ENCODE measurements around the gene BCL2L11.
A peak's percentile ranks its signal among the peaks of the same experiment; 100 is the strongest.

The BCL2L11 gene

GRCh38 chr2:111200333-111200881 lies 79.7 kb downstream of the BCL2L11 start:
- ATAC-seq = peak; percentile 18; the same call in 1 of the 3 replicates
- TF ChIP-seq TSHZ2 (CRISPR knock-in tag; IDR thresholded peaks at IDR 0.05) (no peak), ISL1 (CRISPR knock-in tag; IDR thresholded peaks at IDR 0.05) (no peak), ZFP30 (CRISPR knock-in tag; IDR thresholded peaks at IDR 0.05) (no peak), PPARA (CRISPR knock-in tag; IDR thresholded peaks at IDR 0.05; ENCODE audit: borderline replicate concordance) (no peak), POU6F1 (CRISPR knock-in tag; IDR thresholded peaks at IDR 0.05; ENCODE audit: borderline replicate concordance, low read depth) (no peak), ZFP3 (CRISPR knock-in tag; IDR thresholded peaks at IDR 0.05) (no peak), BACH2 (CRISPR knock-in tag; IDR thresholded peaks at IDR 0.05; ENCODE audit: borderline replicate concordance) (no peak), ZNF70 (CRISPR knock-in tag; IDR thresholded peaks at IDR 0.05) (no peak), OSR1 (CRISPR knock-in tag; IDR thresholded peaks at IDR 0.05) (no peak), CSRNP3 (CRISPR knock-in tag; IDR thresholded peaks at IDR 0.05) (no peak), GLIS3 (CRISPR knock-in tag; IDR thresholded peaks at IDR 0.05) (no peak)

- TF ChIP-seq OSR1 (CRISPR knock-in tag; IDR thresholded peaks at IDR 0.05) = no peak
- ATAC-seq = no peak
These were observed 80.5 kb downstream of the BCL2L11 start for GRCh38 chr2:111201214-111201613.

GRCh38 chr2:111202266-111203040 lies 81.7 kb downstream of the BCL2L11 start:
- ATAC-seq = no peak
- no peak for TF ChIP-seq RARB (CRISPR knock-in tag; IDR thresholded peaks at IDR 0.05)
- no peak for TF ChIP-seq CSDC2 (CRISPR knock-in tag; IDR thresholded peaks at IDR 0.05)
- no peak for TF ChIP-seq GLIS3 (CRISPR knock-in tag; IDR thresholded peaks at IDR 0.05)
- no peak for TF ChIP-seq CSRNP3 (CRISPR knock-in tag; IDR thresholded peaks at IDR 0.05)
- TF ChIP-seq PPARA (CRISPR knock-in tag; IDR thresholded peaks at IDR 0.05; ENCODE audit: borderline replicate concordance) = no peak
- no peak for TF ChIP-seq PATZ1 (CRISPR knock-in tag; IDR thresholded peaks at IDR 0.05; ENCODE audit: borderline replicate concordance)
- TF ChIP-seq ZNF565 (CRISPR knock-in tag; conservative IDR thresholded peaks at IDR 0.05; ENCODE audit: low read depth) = no peak
- no peak for TF ChIP-seq CREB5 (CRISPR knock-in tag; IDR thresholded peaks at IDR 0.05; ENCODE audit: low read depth)
- TF ChIP-seq ZNF8 (CRISPR knock-in tag; IDR thresholded peaks at IDR 0.05) = no peak
- no peak for TF ChIP-seq POU6F1 (CRISPR knock-in tag; IDR thresholded peaks at IDR 0.05; ENCODE audit: borderline replicate concordance, low read depth)
- TF ChIP-seq ARNTL (CRISPR knock-in tag; IDR thresholded peaks at IDR 0.05; ENCODE audit: borderline replicate concordance, low read depth) = no peak
- no peak for TF ChIP-seq TSHZ2 (CRISPR knock-in tag; IDR thresholded peaks at IDR 0.05)
- no peak for TF ChIP-seq ZNF70 (CRISPR knock-in tag; IDR thresholded peaks at IDR 0.05)
- TF ChIP-seq ZFP3 (CRISPR knock-in tag; IDR thresholded peaks at IDR 0.05) = no peak
- TF ChIP-seq ZC3H10 (CRISPR knock-in tag; IDR thresholded peaks at IDR 0.05) = no peak
- no peak for TF ChIP-seq TOX (CRISPR knock-in tag; IDR thresholded peaks at IDR 0.05; ENCODE audit: borderline replicate concordance)
- TF ChIP-seq ISL1 (CRISPR knock-in tag; IDR thresholded peaks at IDR 0.05) = no peak
- TF ChIP-seq OSR1 (CRISPR knock-in tag; IDR thresholded peaks at IDR 0.05) = no peak
